Measurements from ENCODE around the gene DYNC2I2. TPM values are rescaled to one million over a fixed set of nuclear protein-coding genes. Genes with fewer than 3 reads are reported as not detected.

The DYNC2I2 gene
- total RNA-seq, 1 donor from 2014 or later = 83.4 TPM

DNA sequence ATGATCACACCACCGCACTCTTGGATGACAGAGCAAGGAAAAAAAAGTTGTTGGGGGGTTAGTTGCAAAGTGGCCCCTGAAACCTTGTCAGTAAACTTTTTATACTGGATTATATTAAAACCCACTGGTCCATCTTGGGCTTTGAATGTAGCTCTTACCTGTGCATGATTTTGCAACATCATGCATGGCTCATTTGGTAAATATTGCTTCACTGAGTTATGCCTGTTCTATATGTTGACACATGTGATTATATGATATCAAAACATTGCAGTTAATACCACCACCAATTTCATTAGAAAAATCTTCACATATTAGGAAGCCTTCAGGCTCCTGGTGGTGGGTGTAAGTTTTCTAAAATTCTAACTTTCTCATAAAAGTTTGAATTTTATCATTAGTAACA is 41.9 kb downstream of the DYNC2I2 start:
- Mint-ChIP-seq H3K4me3 (ENCODE audit: low read depth) (no peak overlapping the region), H3K27ac (no peak overlapping the region), H3K9me3 (ENCODE audit: low read depth) (no peaks in the 10 kb centered on the region), H3K36me3 (ENCODE audit: insufficient read depth) (peaks cover 29% of the 10 kb centered on the region), H3K4me1 (ENCODE audit: low read depth) (no peaks in the 10 kb centered on the region), H3K27me3 (no peaks in the 10 kb centered on the region)
- TF ChIP-seq, protein P1, sequence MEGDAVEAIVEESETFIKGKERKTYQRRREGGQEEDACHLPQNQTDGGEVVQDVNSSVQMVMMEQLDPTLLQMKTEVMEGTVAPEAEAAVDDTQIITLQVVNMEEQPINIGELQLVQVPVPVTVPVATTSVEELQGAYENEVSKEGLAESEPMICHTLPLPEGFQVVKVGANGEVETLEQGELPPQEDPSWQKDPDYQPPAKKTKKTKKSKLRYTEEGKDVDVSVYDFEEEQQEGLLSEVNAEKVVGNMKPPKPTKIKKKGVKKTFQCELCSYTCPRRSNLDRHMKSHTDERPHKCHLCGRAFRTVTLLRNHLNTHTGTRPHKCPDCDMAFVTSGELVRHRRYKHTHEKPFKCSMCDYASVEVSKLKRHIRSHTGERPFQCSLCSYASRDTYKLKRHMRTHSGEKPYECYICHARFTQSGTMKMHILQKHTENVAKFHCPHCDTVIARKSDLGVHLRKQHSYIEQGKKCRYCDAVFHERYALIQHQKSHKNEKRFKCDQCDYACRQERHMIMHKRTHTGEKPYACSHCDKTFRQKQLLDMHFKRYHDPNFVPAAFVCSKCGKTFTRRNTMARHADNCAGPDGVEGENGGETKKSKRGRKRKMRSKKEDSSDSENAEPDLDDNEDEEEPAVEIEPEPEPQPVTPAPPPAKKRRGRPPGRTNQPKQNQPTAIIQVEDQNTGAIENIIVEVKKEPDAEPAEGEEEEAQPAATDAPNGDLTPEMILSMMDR (IDR thresholded peaks at IDR 0.05; ENCODE audit: unreplicated experiment) = no peak
- no peak for DNase-seq (ENCODE audit: low spot score, unreplicated experiment)

DNA sequence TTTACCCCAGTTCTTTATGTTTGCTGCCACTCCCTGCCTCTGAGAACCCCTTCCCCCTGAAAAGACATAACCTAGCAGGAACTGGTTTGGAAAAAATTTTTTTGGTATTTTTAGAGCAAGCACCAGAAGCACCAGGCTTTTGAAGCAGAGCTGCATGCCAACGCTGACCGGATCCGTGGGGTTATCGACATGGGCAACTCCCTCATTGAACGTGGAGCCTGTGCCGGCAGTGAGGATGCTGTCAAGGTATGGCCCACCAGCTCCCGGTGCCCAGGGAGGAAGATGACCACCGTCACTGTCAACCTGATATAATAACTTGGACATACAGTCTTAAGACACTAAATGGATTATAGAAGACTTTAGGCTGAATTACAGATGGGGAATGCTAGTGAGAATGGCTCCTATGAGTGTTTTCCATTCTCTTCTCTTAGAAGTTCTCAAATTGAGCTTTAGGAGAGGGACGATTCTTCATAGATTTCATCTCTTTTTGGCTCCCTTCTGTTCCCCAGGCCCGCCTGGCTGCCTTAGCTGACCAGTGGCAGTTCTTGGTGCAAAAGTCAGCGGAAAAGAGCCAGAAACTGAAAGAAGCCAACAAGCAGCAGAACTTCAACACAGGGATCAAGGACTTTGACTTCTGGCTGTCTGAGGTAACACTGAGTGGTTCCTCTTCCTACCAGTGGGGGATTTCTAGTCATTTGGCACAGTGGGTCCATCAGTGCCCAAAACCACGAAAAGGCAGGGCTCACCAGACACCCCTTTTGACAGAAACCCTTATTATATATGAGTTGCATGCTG is 44.9 kb downstream of the DYNC2I2 start:
- Mint-ChIP-seq H3K4me3 (ENCODE audit: low read depth) (no peak overlapping the region), H3K27ac (no peak overlapping the region), H3K4me1 (ENCODE audit: low read depth) (no peaks in the 10 kb centered on the region), H3K36me3 (ENCODE audit: insufficient read depth) (peaks cover 36% of the 10 kb centered on the region), H3K27me3 (no peaks in the 10 kb centered on the region), H3K9me3 (ENCODE audit: low read depth) (no peaks in the 10 kb centered on the region)
- DNase-seq (ENCODE audit: low spot score, unreplicated experiment) = no peak
- TF ChIP-seq, protein P1 (IDR thresholded peaks at IDR 0.05; ENCODE audit: unreplicated experiment) = no peak

DNA sequence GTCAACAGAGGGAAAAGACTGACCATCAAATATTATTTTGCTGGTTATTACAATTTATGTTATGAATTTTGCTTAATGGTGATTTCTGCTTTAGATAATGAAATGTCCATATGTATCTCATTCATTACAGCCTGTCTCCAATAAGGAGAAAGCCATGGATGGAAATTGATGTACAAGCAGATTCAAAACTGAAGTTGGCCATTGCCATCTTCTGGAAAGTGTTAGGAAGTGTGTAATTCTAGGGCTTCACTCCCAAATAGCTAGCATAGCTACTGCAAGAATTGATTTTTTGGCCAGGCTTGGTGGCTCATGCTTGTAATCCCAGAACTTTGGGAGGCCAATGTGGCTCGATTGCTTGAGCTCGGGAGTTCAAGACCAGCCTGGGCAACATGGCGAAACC is 45.8 kb downstream of the DYNC2I2 start:
- H3K36me3 Mint-ChIP-seq (ENCODE audit: insufficient read depth) = peaks cover 35% of the 10 kb centered on the region
- TF ChIP-seq, protein P1 (IDR thresholded peaks at IDR 0.05; ENCODE audit: unreplicated experiment) = no peak
- no peaks in the 10 kb centered on the region for H3K9me3 Mint-ChIP-seq (ENCODE audit: low read depth)
- H3K27me3 Mint-ChIP-seq = no peaks in the 10 kb centered on the region
- DNase-seq (ENCODE audit: low spot score, unreplicated experiment) = no peak
- no peak overlapping the region for H3K4me3 Mint-ChIP-seq (ENCODE audit: low read depth)
- H3K4me1 Mint-ChIP-seq (ENCODE audit: low read depth) = no peaks in the 10 kb centered on the region
- H3K27ac Mint-ChIP-seq = no peak overlapping the region

DNA sequence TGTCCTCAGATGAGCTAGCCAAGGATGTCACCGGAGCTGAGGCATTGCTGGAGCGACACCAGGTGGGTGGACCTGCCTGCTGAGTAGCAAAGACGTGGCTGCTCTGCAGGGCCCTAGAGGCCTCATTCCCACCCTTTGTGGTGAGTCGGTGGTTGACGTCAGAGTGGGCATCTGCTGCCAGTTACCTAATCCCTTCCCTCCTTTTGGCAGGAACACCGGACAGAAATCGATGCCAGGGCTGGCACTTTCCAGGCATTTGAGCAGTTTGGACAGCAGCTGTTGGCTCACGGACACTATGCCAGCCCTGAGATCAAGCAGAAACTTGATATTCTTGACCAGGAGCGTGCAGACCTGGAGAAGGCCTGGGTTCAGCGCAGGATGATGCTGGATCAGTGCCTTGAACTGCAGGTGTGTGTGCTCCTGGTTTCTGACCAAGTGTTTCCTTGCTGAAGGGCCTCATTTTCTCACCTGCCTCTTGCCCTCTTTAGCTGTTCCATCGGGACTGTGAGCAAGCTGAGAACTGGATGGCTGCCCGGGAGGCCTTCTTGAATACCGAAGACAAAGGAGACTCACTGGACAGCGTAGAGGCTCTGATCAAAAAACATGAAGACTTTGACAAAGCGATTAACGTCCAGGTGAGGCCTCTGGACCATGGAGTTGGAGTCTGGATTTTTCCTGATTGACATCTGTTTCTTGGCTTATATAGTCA is 48.9 kb downstream of the DYNC2I2 start:
- H3K9me3 Mint-ChIP-seq (ENCODE audit: low read depth) = no peaks in the 10 kb centered on the region
- H3K27ac Mint-ChIP-seq = no peak overlapping the region
- no peak overlapping the region for H3K4me3 Mint-ChIP-seq (ENCODE audit: low read depth)
- H3K27me3 Mint-ChIP-seq = no peaks in the 10 kb centered on the region
- no peak for DNase-seq (ENCODE audit: low spot score, unreplicated experiment)
- H3K4me1 Mint-ChIP-seq (ENCODE audit: low read depth) = no peaks in the 10 kb centered on the region
- TF ChIP-seq, protein P1 (IDR thresholded peaks at IDR 0.05; ENCODE audit: unreplicated experiment) = no peak
- peaks cover 36% of the 10 kb centered on the region for H3K36me3 Mint-ChIP-seq (ENCODE audit: insufficient read depth)

DNA sequence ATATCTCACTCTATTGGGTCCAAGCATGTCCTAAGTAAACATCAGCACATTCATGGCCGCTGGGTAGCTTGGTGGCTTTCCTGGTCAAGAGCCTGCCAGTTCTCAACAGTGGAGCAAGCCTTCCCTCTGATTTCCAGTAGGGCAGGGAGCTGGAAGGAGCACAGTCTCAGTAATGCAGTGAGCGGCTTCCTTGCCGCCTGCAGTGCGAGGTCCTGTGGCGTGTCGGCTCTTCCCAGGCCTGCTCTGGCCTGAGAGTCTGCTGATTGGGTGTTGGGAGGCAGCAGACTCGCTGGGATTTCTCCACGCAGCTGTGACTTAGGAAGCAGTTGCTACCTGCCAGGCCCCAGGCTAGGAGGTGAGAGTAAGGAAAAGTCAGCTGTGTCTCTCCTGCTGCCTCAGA is 53.0 kb downstream of the DYNC2I2 start:
- no peak for DNase-seq (ENCODE audit: low spot score, unreplicated experiment)
- H3K4me3 Mint-ChIP-seq (ENCODE audit: low read depth) = no peak overlapping the region
- H3K36me3 Mint-ChIP-seq (ENCODE audit: insufficient read depth) = peaks cover 25% of the 10 kb centered on the region
- TF ChIP-seq, protein P1 (IDR thresholded peaks at IDR 0.05; ENCODE audit: unreplicated experiment) = no peak
- H3K27ac Mint-ChIP-seq = peak overlapping the region; percentile 73
- no peaks in the 10 kb centered on the region for H3K4me1 Mint-ChIP-seq (ENCODE audit: low read depth)
- H3K27me3 Mint-ChIP-seq = no peaks in the 10 kb centered on the region
- no peaks in the 10 kb centered on the region for H3K9me3 Mint-ChIP-seq (ENCODE audit: low read depth)

All from progenitor cell of endocrine pancreas (in vitro differentiated cells).